Activated T-cell treated with anti-CD3 and anti-CD28 coated beads, Interleukin-2, amount 50 U/mL, for 4 hours (primary cell): Measurements from ENCODE around the gene SLC25A48. TPM values are rescaled to one million over a fixed set of nuclear protein-coding genes. Genes with fewer than 3 reads are reported as not detected.

Experiments
- ATAC-seq, 2 donors: fragments of 200-7000 bp; cut with Tn5 transposase; one replicate each; pipeline ENCODE4 v1.10.0; 2021
- DNase-seq: peaks from one replicate; pipeline ENCODE4 v3.0.0-alpha.2; 2020
- H3K27me3 Mint-ChIP-seq: one replicate; pipeline ENCODE4 v1.8.0; 2021; ENCODE audit warnings: low read depth, mixed read lengths
- H3K36me3 Mint-ChIP-seq: one replicate; pipeline ENCODE4 v1.8.0; 2022; ENCODE audit warnings: mixed read lengths; ENCODE audit not compliant: insufficient read depth
- H3K4me1 Mint-ChIP-seq: one replicate; pipeline ENCODE4 v1.8.0; 2021; ENCODE audit warnings: low read depth, mixed read lengths
- H3K4me3 Mint-ChIP-seq: one replicate; pipeline ENCODE4 v1.8.0; 2021; ENCODE audit warnings: mild to moderate bottlenecking, moderate library complexity, mixed read lengths
- H3K9me3 Mint-ChIP-seq: one replicate; pipeline ENCODE4 v1.8.0; 2021; ENCODE audit warnings: mixed read lengths
- total RNA-seq, 3 donors: library from RNA; stranded (reverse); gene quantifications; one replicate each; pipeline ENCODE4 v1.2.1, GENCODE V29; 2021

Gene SLC25A48
- total RNA-seq, 3 donors from 2014 or later, result not detected

DNA sequence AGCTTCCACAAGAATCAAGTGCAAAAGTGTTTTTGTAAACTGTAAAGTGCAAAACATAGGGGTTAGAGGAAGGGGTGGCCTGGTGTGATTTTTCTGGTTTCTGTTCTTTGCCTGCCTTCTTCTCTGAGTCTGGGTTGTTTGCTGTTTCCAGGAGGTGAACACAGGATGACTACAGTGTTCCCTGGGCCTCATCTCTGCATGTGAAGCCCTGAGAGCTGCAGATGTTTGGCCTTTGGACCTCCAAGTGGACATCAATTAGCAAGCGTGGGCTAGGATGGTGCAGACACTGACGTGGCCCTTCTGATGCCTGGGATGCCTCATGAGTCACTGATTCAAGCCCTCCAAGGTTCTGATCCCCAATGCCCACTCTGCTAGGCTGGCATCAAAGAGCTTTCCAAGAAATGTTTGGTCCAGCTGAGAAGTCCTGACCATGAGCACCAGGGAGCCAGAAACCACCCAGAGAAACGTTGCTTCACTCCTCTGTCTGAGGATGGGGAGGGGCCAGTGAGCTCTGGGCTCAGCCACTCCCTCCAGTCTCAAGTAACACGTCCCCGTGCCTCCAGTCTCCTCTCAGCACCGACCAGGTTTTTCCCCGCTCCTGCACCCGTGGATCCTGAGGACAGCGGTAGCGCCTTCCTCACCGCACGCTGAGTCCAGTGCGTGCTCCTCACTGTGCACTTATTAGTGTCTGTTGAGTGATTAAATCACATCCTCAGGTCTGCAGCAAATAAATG, 53.6 kb downstream of the SLC25A48 start:
- H3K9me3 Mint-ChIP-seq, result no peaks in the 10 kb centered on the region
- no peak for DNase-seq
- peaks cover 8% of the 10 kb centered on the region for H3K4me1 Mint-ChIP-seq
- H3K27me3 Mint-ChIP-seq, result peaks cover 7% of the 10 kb centered on the region
- no peaks in the 10 kb centered on the region for H3K36me3 Mint-ChIP-seq
- H3K4me3 Mint-ChIP-seq, result no peak overlapping the region
- peak in 1 of 2 donors; percentile 8 for ATAC-seq

DNA sequence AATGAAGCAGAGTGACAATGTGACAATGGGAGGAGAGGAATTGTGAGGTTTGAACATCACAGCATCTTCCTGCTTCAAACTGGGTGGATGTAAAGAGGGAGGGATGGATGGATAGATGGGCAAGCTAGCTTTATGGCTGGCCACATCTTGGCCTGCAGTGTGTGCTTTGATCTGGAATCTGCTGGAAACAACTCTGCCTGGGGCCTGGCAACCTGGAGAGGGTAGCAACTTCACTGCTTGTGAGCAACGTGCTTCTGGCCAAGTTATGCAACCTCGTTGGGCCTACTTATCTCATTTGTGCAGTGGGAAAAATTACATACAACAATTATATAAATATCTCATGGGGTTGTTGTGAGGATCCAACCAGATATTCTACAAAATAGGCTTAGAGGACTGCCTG, 55.8 kb downstream of the SLC25A48 start:
- Mint-ChIP-seq H3K9me3 (no peaks in the 10 kb centered on the region), H3K4me1 (peaks cover 8% of the 10 kb centered on the region), H3K4me3 (no peak overlapping the region), H3K27me3 (peaks cover 7% of the 10 kb centered on the region), H3K36me3 (no peaks in the 10 kb centered on the region)
- ATAC-seq (no peak), DNase-seq (no peak)

DNA sequence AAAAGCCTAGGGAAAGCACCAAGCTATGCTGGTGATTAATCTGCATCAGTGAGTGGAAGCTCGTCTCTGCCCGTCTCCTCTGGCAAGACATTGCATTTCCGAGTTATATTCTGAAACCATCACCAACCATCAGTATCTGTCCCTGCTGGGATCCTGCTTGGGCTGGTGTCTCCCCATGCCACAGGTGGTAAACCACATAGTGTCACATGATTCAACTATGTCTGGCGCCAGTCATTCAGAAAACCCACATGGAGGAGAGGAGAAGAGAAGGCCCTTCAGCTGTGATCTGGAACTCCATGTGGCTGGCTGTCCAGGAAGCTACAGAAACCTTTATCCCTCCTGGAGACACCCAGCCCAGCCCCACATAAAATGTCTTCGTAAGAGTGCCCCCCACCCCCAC, 56.4 kb downstream of the SLC25A48 start:
- no peaks in the 10 kb centered on the region for H3K36me3 Mint-ChIP-seq
- peaks cover 8% of the 10 kb centered on the region for H3K4me1 Mint-ChIP-seq
- no peaks in the 10 kb centered on the region for H3K9me3 Mint-ChIP-seq
- no peak for DNase-seq
- peaks cover 6% of the 10 kb centered on the region for H3K27me3 Mint-ChIP-seq
- H3K4me3 Mint-ChIP-seq, result no peak overlapping the region
- peak; percentile 76 to 81 for ATAC-seq

DNA sequence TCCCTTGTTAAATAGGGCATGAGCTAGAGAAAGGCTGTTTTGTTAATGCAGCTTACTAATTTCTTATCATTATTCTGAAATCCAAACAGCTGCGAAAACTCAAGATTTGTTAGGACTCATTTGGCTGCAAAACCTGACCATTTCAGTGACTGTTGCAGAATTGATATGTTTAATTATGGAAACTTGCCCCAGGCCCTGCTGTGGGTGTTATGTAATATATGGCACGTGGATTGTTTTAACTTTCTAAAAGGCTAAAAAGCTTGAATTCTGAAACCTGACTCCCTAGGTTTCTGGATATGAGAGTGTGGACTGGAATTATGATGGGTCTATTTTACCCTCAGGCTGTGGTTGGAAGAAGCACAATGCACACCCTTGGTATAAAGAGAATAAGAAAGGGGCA, 56.8 kb downstream of the SLC25A48 start:
- H3K9me3 Mint-ChIP-seq, result no peaks in the 10 kb centered on the region
- DNase-seq (no peak), ATAC-seq (no peak)
- H3K27me3 Mint-ChIP-seq, result peaks cover 6% of the 10 kb centered on the region
- no peaks in the 10 kb centered on the region for H3K36me3 Mint-ChIP-seq
- no peak overlapping the region for H3K4me3 Mint-ChIP-seq
- H3K4me1 Mint-ChIP-seq, result peaks cover 10% of the 10 kb centered on the region

DNA sequence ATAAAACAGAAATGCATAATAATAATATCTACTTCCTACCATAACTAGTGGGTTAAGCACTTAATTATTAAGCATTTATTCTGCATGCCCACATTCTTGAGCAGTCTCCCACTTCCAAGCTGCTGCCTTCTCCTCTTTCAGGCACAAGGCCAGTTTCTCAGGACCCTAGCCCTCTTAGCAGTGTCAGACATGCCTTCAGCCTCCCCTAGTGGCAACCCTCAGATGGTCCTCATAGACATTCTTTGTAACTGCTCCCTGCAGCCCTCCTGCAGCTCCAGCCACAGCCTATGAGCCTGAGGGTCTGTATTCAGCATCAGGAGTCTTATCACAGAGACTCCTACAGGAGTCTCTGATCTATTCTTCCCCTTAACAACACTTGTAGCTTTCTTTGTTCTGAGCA, 57.3 kb downstream of the SLC25A48 start:
- no peaks in the 10 kb centered on the region for H3K36me3 Mint-ChIP-seq
- H3K4me1 Mint-ChIP-seq, result peaks cover 10% of the 10 kb centered on the region
- no peak overlapping the region for H3K4me3 Mint-ChIP-seq
- H3K9me3 Mint-ChIP-seq, result no peaks in the 10 kb centered on the region
- peaks cover 6% of the 10 kb centered on the region for H3K27me3 Mint-ChIP-seq
- ATAC-seq, result no peak
- no peak for DNase-seq

DNA sequence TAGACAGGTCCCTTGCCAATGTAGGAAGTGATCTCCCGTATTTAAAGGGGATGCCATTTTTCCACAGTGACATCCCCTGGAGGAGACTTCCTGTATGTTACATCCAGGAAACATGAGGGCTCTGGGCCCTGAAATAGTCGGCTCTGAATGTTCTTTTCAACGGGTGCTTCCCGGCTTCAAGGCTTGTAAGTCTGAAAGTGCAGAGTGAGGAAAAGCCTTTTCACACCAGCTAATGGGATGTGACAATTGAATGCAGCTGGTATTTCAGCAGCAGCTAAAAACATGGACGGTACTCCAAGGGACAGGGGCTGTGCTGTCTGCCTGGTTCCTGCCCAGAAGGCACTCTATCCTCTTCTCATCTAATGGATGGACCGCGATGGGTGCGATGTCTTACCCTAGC, 59.8 kb downstream of the SLC25A48 start:
- ATAC-seq, result no peak
- Mint-ChIP-seq H3K4me1 (peaks cover 4% of the 10 kb centered on the region), H3K9me3 (no peaks in the 10 kb centered on the region), H3K27me3 (peaks cover 19% of the 10 kb centered on the region), H3K36me3 (no peaks in the 10 kb centered on the region), H3K4me3 (peak overlapping the region; percentile 11)
- DNase-seq, result no peak

DNA sequence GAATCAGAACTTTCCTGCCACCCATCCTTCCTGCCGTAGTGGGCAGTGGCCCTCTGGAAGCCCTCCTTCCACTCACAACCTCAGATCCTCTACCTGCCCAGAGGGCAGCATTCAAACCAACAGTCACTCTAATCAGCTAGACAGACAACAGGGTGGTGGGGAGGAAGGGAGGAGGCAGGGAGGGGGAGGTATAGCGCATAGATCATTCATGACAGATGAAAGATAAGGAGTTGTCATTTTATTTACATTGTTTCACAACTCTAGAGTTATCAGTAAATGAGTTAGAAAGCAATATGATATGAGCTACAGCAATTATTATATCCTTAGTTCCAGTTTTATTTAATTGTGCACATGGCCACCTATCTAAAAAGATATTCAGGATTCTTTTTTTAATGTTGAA, 60.3 kb downstream of the SLC25A48 start:
- Mint-ChIP-seq H3K36me3 (no peaks in the 10 kb centered on the region), H3K4me1 (peaks cover 4% of the 10 kb centered on the region), H3K9me3 (no peaks in the 10 kb centered on the region), H3K27me3 (peaks cover 22% of the 10 kb centered on the region), H3K4me3 (peak overlapping the region; percentile 11)
- DNase-seq (no peak), ATAC-seq (no peak)

DNA sequence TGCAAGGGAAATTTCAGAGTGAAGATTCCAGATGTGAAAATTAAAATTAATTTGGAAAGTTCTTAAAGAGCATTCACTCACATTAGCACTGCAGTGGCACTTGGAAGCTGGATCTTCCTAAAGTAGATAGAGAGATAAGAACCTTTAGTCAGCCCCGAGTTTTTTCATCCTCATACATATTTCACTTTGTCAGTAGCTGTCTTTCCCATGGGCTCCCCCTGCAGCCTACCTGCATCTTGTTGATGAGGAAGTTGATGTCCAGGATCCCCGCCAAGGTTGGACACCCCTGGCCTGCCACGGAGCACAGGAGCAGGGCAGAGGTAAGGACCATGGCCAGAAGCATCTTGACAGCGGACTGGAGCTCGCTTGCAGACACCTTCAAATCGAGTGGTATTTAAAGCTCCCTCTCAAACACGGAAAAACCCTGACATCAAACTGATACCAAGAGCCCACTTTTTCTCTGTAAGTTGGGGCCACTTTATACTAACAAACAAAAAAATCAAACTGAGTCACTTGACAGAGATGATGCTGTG, 61.1 kb downstream of the SLC25A48 start, which contains the start of gene IL9:
Gene IL9 (minus strand): TSS at position 368 of the 533 bp plus-strand sequence. CDS start 25 bp downstream, at position 343.
- ATAC-seq, result no peak

DNA sequence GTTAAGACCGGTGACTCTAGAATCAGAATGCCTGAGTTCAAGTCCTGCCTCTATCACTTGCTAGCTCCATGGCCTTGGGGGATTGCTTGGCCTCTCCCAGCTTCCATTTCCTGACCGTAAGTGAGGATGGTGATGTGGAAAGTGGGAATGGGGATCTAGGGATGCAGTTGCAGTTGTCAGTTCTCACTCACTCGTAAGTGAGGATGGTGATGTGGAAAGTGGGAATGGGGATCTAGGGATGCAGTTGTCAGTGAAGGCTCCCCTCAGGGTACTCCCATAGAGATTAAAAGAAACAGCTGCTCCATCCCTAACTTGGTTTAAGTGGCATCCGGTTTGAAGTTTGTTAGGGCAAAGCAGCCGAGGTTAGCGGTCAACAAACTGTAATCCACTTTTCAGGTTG, 64.2 kb downstream of the SLC25A48 start:
- Mint-ChIP-seq H3K36me3 (no peaks in the 10 kb centered on the region), H3K27me3 (peaks cover 31% of the 10 kb centered on the region), H3K9me3 (no peaks in the 10 kb centered on the region), H3K4me1 (peaks cover 2% of the 10 kb centered on the region), H3K4me3 (no peak overlapping the region)
- ATAC-seq, result no peak
- DNase-seq, result no peak

More for the DNA sequence above, 61.1 kb downstream of the SLC25A48 start, which contains the start of gene IL9:
- DNase-seq, result no peak
- H3K4me3 Mint-ChIP-seq, result peak within 1 kb of the TSS; percentile 11
- H3K27me3 Mint-ChIP-seq, result peaks cover 23% of the 10 kb centered on the region
- no peaks in the 10 kb centered on the region for H3K36me3 Mint-ChIP-seq
- peaks cover 3% of the 10 kb centered on the region for H3K4me1 Mint-ChIP-seq
- no peaks in the 10 kb centered on the region for H3K9me3 Mint-ChIP-seq

DNA sequence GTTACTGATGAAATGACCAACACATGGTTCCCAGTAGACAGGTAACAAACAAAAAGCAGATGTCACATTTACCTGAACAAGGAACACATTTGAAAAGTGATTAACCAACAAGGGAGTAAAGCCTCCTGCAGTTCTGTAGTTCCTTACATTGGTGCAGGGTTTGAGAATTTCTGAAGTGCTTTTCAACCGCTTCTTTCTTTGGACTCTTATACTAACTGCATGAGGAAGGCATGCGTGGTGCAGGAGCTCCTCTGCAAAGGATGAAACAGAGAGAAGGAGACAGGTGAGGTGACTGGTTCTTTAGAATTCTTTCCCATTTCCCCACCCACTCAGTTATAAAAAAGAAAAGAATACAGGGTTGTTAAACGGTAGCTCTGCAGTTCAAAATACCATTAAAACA, 65.8 kb downstream of the SLC25A48 start:
- DNase-seq (no peak), ATAC-seq (no peak)
- Mint-ChIP-seq H3K9me3 (no peaks in the 10 kb centered on the region), H3K4me1 (peaks cover 2% of the 10 kb centered on the region), H3K36me3 (no peaks in the 10 kb centered on the region), H3K27me3 (peaks cover 28% of the 10 kb centered on the region), H3K4me3 (no peak overlapping the region)

DNA sequence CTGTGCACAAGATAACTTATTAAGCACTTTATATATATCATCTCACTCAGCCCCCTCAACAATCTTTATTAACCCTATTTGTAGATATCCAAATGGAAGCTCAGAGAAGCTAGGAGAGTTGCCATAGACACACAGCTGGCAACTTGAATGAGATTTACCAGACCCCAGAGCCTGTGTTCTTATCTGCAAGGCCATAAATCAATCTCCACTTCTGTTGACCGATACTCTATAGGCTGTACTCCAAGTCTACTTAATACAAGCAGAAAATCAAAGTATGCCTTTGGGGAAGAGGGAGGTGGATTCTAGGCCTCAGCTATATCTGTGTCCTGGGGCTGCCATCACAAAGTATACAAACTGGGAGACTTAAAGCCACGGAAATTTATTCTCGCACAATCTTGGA, 67.2 kb downstream of the SLC25A48 start:
- H3K36me3 Mint-ChIP-seq, result no peaks in the 10 kb centered on the region
- no peaks in the 10 kb centered on the region for H3K4me1 Mint-ChIP-seq
- H3K9me3 Mint-ChIP-seq, result no peaks in the 10 kb centered on the region
- no peak for DNase-seq
- peaks cover 25% of the 10 kb centered on the region for H3K27me3 Mint-ChIP-seq
- ATAC-seq, result no peak
- no peak overlapping the region for H3K4me3 Mint-ChIP-seq

DNA sequence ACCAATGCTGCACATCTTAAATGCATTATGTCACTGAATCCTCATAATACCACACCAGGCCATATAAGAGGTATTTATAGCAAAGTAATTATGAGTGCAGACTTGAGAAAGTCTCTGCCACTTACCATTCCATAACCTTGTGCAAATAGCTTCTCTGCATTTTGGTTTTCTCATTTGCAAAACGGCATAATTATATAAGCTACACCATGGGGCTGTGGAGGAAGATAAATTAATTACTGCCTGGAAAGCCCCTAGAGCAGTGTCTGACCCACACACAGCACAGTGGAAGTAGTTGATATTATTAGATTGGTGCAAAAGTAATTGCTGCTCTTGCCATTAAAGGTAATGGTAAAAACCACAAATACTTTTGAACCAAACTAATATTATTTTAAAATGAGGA, 70.7 kb downstream of the SLC25A48 start:
- Mint-ChIP-seq H3K4me3 (no peak overlapping the region), H3K27me3 (peaks cover 28% of the 10 kb centered on the region), H3K36me3 (no peaks in the 10 kb centered on the region), H3K4me1 (no peaks in the 10 kb centered on the region), H3K9me3 (no peaks in the 10 kb centered on the region)
- DNase-seq (no peak), ATAC-seq (no peak)

DNA sequence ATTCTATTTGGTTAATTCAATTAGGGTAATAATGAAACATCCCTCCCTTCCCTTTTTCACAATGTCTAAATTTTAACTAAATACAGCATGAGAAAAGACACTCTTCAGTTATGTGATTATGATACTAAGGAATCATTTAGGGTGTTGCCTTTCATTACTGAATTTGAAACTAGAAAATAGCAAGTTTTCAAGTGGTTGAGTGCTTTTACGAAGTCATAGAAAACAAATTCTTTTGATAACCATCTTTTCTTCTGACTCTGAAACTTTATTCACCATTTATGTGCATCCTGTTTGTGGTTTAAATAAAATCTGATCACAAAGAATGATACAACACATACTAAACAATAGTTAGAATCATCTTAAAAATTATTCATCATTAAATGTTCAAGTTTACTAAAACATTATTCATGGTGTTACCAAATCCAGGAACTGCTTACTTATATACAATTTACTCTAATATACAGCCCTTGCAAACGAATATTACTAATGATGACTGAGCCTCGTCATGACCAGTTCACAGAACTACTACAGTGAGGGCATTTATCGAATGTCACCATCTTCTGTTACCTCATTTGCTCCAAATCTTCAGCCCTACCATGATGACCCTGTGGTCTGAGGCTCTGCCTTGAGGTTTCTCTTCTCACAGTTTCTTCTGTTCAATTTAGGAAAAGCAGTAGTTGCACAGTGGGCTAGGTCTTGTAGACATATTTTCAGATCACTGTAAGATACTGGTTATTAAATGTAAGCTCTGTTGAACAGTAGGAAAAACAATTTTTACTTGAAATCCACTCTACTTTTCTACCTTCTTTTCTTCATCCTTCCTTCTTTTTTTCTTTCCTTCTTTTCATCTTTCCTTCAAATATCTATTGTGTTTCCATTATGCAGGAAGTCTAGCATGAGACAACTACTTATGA, 79.5 kb downstream of the SLC25A48 start:
- Mint-ChIP-seq H3K9me3 (peaks cover 3% of the 10 kb centered on the region), H3K4me3 (no peak overlapping the region), H3K4me1 (peaks cover 15% of the 10 kb centered on the region), H3K36me3 (no peaks in the 10 kb centered on the region), H3K27me3 (peaks cover 54% of the 10 kb centered on the region)
- ATAC-seq, result peak; percentile 55 to 60
- no peak for DNase-seq

DNA sequence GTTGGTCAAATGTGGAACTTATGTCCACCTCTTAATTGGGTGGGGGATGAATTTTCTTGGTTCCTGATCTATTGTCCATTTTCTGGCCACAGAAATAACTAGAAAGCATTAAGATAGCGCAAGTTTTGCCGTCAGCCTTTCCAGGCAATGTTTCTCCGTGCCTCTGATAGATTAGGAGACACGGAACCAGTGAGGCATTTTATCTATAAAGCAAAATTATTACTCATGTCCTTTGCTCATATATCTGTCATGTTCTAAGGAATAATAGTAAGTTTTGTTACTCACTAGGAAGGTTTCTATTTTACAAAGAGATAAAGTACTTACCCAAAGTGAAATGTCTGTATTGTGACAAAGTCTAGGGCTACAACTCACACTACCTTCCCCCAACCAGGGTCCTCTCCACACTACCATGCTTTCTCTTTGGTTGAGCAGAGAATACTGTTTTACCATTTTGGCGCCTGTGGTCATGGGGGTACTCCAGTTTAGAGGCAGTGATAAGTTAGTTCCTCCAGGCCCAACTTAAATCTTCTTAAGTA, 81.1 kb downstream of the SLC25A48 start:
- DNase-seq, result no peak
- Mint-ChIP-seq H3K4me1 (peaks cover 15% of the 10 kb centered on the region), H3K27me3 (peaks cover 41% of the 10 kb centered on the region), H3K9me3 (peaks cover 3% of the 10 kb centered on the region), H3K4me3 (no peak overlapping the region), H3K36me3 (no peaks in the 10 kb centered on the region)
- peak in 1 of 2 donors; percentile 35 for ATAC-seq
